SU-DHL-6 (cell line): ENCODE results near the gene NCOR2.

Source experiments
- H2AFZ ChIP-seq: fragments of 200-600 bp; sonication (generic); 2 replicates; pipeline ENCODE4 v1.6.1; 2014; ENCODE audit warnings: low read depth, mild to moderate bottlenecking, moderate library complexity, mixed read lengths, antibody characterized with exemption, low read length; ENCODE audit not compliant: severe bottlenecking
- H3F3A ChIP-seq: fragments of 200-600 bp; shearing (Covaris generic); 2 replicates; pipeline ENCODE4 v1.6.0; 2016; ENCODE audit warnings: antibody characterized with exemption, mild to moderate bottlenecking; ENCODE audit not compliant: insufficient read depth
- H3K27ac ChIP-seq: fragments of 200-600 bp; sonication (generic); 2 replicates; pipeline ENCODE4 v1.5.1; 2016; ENCODE audit warnings: low read depth, mild to moderate bottlenecking, low read length, moderate library complexity, mixed read lengths
- H3K27me3 ChIP-seq: fragments of 200-600 bp; sonication (generic), shearing (Covaris generic); 2 replicates; pipeline ENCODE4 v1.6.0; 2014; ENCODE audit warnings: mild to moderate bottlenecking, low read length
- H3K36me3 ChIP-seq: fragments of 200-600 bp; sonication (generic); 2 replicates; pipeline ENCODE4 v1.6.1; 2014; ENCODE audit warnings: mild to moderate bottlenecking, low read length, mixed read lengths
- H3K4me2 ChIP-seq: fragments of 300-600, 200-600 bp; shearing (Covaris generic), sonication (generic); 2 replicates; pipeline ENCODE4 v1.6.0; 2014; ENCODE audit warnings: low read length, low read depth, mild to moderate bottlenecking; ENCODE audit not compliant: poor library complexity, severe bottlenecking
- H3K4me3 ChIP-seq: fragments of 200-600 bp; sonication (generic); 2 replicates; pipeline ENCODE4 v1.5.1; 2014; ENCODE audit warnings: antibody characterized with exemption, low read length, mild to moderate bottlenecking, mixed read lengths; ENCODE audit not compliant: insufficient read depth, poor library complexity, severe bottlenecking
- H3K79me2 ChIP-seq: fragments of 200-600 bp; sonication (generic); 2 replicates; pipeline ENCODE4 v1.6.1; 2014; ENCODE audit warnings: mild to moderate bottlenecking, low read length, moderate library complexity; ENCODE audit not compliant: insufficient read depth
- H3K9ac ChIP-seq: fragments of 200-600 bp; sonication (generic); 2 replicates; pipeline ENCODE4 v1.7.0; 2014; ENCODE audit warnings: mild to moderate bottlenecking, low read length
- H3K9me2 ChIP-seq: fragments of 200-600 bp; sonication (generic); replicated peaks from 2 replicates; pipeline ENCODE4 v1.6.1; 2014; ENCODE audit warnings: low read length; ENCODE audit not compliant: insufficient read depth
- H3K9me3 ChIP-seq: fragments of 200-600 bp; sonication (generic); 2 replicates; pipeline ENCODE4 v1.6.1; 2014; ENCODE audit warnings: low read length, mixed read lengths; ENCODE audit not compliant: insufficient read depth
- H4K20me1 ChIP-seq: fragments of 200-600 bp; sonication (generic); 2 replicates; pipeline ENCODE4 v1.6.1; 2014; ENCODE audit warnings: low read depth, mild to moderate bottlenecking, antibody characterized with exemption, low read length, moderate library complexity, mixed read lengths
- EZH2phosphoT487 ChIP-seq: fragments of 200-600 bp; sonication (generic), shearing (Covaris generic); conservative IDR thresholded peaks from 2 replicates; pipeline ENCODE4 v1.6.1; 2018; ENCODE audit warnings: mild to moderate bottlenecking, antibody characterized with exemption, low read length, moderate library complexity, mixed read lengths
- TF ChIP-seq, protein P1 (sequence below): fragments of 200-600 bp; sonication (generic); IDR thresholded peaks from one replicate; pipeline ENCODE4 v1.5.1; 2017; ENCODE audit warnings: antibody characterized with exemption, mild to moderate bottlenecking, low read length, moderate library complexity; ENCODE audit not compliant: insufficient read depth, poor library complexity, severe bottlenecking

Gene NCOR2

DNA sequence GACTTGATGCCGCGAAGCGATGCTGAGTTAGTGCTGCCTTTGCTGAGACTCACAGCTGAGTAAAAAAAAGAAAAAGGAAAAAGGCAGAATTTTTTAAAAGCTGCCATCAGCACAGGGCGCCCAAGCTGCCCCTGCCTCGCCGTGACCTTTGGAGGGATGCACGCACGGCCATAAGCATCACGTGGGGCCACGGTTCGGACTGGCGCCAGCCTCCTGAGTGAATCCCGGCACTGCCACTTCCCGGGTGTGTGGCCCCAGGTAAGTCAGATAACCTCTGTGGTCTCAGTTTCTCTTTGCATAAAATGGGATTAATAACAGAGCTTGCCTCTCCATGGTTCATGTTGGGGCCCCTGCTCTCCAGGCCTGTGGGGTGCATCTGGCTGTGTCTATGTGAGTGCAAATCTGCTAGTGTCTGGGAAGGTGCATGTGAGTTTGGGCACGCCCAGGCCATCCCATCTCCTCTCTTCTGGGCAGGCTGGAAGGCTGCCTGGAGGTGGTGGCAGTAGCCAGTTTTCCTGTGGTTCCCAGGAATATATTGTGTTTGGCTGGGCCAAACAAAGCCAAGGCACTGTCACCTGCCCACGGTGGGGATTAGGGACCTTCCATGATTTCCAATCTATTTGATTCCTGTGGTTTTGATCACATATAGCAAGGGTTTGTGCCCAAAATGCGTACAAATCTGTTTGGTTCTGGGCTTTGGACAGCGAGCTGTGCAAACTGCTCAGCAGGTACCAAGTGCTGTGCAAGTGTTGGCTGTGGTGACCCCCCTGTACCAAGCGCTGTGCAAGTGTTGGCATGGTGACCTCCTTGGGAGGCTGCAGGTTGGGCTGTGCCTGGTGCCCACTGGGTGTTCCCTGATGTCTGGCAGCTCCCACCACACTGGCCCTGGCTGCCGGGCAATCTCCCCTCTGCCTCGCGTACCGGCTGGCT lies 43.5 kb upstream of the NCOR2 start:
- TF ChIP-seq, protein P1, sequence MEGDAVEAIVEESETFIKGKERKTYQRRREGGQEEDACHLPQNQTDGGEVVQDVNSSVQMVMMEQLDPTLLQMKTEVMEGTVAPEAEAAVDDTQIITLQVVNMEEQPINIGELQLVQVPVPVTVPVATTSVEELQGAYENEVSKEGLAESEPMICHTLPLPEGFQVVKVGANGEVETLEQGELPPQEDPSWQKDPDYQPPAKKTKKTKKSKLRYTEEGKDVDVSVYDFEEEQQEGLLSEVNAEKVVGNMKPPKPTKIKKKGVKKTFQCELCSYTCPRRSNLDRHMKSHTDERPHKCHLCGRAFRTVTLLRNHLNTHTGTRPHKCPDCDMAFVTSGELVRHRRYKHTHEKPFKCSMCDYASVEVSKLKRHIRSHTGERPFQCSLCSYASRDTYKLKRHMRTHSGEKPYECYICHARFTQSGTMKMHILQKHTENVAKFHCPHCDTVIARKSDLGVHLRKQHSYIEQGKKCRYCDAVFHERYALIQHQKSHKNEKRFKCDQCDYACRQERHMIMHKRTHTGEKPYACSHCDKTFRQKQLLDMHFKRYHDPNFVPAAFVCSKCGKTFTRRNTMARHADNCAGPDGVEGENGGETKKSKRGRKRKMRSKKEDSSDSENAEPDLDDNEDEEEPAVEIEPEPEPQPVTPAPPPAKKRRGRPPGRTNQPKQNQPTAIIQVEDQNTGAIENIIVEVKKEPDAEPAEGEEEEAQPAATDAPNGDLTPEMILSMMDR, result no peak
- TF ChIP-seq EZH2phosphoT487, result no peak
- Histone ChIP-seq H3K36me3 (no peaks in the 10 kb centered on the region), H4K20me1 (0 out of 2 replicates have a peak, but pooled peaks cover 3% of the 10 kb centered on the region), H3K79me2 (no peaks in the 10 kb centered on the region), H3K4me2 (no peak overlapping the region), H3K27ac (no peak overlapping the region), H3K9me3 (no peaks in the 10 kb centered on the region), H3F3A (peaks cover 3% of the 10 kb centered on the region; the same call in 1 of the 2 replicates), H2AFZ (no peak overlapping the region), H3K9ac (no peak overlapping the region), H3K27me3 (no peaks in the 10 kb centered on the region), H3K9me2 (no peaks in the 10 kb centered on the region), H3K4me3 (no peak overlapping the region)

DNA sequence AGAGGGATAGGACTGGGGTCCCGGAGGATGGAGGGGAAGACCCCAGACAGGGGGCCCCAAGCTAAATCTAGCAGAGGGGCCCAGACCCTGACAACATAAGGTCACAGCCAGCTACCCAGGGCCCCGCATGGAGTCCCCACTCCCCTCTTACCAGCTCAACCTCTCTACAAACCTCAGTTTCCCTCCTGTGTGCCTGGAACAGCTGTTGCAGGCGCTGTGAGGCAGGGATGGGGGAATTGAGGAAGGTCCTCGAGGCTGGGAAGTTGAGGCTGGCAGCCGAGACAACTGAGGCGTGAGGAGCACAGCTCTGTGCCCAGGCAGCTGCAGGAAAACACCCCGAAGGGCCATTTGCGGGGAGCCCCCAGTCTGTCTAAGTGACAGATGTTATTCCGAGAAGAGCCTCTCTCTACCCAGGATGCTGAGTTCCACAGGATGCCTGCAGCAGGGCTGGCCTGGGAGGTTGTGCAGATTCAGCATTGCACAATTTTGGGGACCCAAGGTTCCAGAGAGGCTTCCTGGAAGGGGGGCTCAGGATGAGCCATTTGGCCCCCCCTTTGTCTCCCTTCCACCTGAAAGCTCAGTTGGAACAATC lies 42.7 kb upstream of the NCOR2 start:
- no peak overlapping the region for H2AFZ ChIP-seq
- H3K4me2 ChIP-seq, result no peak overlapping the region
- no peaks in the 10 kb centered on the region for H3K9me2 ChIP-seq
- H3K27ac ChIP-seq, result no peak overlapping the region
- no peaks in the 10 kb centered on the region for H3K27me3 ChIP-seq
- no peak overlapping the region for H3K4me3 ChIP-seq
- H3F3A ChIP-seq, result peaks cover 3% of the 10 kb centered on the region; the same call in 1 of the 2 replicates
- no peak overlapping the region for H3K9ac ChIP-seq
- no peaks in the 10 kb centered on the region for H3K9me3 ChIP-seq
- H3K36me3 ChIP-seq, result no peaks in the 10 kb centered on the region
- no peak for TF ChIP-seq EZH2phosphoT487
- TF ChIP-seq, protein P1, result no peak
- no peaks in the 10 kb centered on the region for H3K79me2 ChIP-seq
- H4K20me1 ChIP-seq, result 0 out of 2 replicates have a peak, but pooled peaks cover 3% of the 10 kb centered on the region

DNA sequence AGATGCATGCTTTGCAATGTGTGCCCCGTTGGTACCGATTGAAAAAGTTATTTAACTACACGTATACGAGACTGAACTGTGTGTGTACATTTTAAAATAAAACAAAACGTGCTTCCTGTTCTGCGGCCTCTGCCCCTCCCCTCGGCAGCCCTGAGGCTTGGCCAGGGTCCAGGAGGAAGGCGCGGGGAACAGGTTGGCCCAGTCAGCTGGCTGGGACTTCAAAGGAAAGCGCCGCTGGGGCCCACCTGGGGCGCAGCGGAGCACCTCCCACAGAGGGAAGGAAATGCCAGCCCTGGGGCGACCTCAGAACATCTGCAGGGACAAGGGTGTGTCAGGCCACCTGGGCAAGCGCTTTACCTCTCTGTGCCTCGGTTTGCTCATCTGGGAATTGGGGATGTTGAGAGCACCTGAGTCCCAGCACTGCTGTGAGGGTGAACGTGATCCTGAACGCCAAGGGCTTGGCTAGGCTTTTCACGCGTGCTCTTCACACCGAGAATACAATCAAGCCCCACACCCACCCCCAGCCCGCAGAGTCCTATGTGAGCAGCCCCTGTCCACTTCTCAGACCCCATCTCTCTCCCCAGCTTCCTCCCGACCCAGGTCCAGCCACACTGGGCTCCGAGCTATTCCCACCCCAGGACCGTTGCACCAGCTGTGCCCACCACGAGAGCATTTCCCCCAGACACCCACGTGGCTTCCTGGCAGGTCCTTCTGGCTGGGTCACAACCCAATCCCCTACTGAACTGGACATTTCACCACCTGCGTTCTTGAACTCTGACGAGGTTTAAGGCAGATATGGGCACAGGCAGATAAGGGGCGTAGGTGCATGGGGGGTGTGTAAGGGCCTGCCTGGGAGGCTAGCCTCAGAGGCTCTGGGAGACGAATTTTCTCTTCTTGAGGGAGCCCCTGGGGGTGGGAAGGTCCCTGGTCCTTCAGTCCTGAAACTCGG lies 41.9 kb upstream of the NCOR2 start:
- Histone ChIP-seq H3K9me3 (no peaks in the 10 kb centered on the region), H3F3A (peaks cover 3% of the 10 kb centered on the region; the same call in 1 of the 2 replicates), H3K79me2 (no peaks in the 10 kb centered on the region), H3K4me2 (peak overlapping the region; percentile 51), H3K9me2 (no peaks in the 10 kb centered on the region), H3K9ac (no peak overlapping the region), H3K36me3 (no peaks in the 10 kb centered on the region), H3K27me3 (no peaks in the 10 kb centered on the region), H3K27ac (no peak overlapping the region), H3K4me3 (no peak overlapping the region), H2AFZ (no peak overlapping the region), H4K20me1 (0 out of 2 replicates have a peak, but pooled peaks cover 3% of the 10 kb centered on the region)
- TF ChIP-seq EZH2phosphoT487, result no peak
- TF ChIP-seq, protein P1, result no peak
